HG03175 (cell line): ENCODE measurements around the gene ZBTB11.
"Not testable (repeated sequence)": the region's sequence is repeated elsewhere in the genome, so short reads cannot be mapped to it uniquely, and the experiment has no call there.

Experiments
- ATAC-seq: cut with Tn5 transposase; IDR thresholded peaks from one replicate; pipeline ENCODE4 v1.9.1; 2021; ENCODE audit warnings: mild to moderate bottlenecking, moderate library complexity; ENCODE audit not compliant: unreplicated experiment

ZBTB11 gene

DNA sequence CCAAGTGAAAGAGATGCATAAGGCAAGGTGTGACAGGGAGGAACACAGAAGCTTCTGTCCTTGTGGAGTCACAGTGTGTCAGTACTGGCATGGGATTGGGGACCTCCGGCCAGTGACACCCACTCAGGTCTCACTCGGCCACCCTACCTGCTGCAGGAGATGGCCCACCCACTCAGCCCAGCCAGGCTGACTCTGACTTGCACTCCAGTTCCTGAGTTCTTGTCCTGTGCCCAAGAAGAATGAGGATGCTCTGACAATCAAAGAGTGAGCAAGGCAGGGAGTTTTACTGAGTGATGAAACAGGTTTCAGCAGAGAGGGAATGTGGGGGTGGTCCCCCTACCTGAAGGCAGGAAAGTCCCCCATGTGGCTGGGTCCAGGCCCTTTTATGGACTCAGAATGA, 52.1 kb downstream of the ZBTB11 start:
- no peak for ATAC-seq

DNA sequence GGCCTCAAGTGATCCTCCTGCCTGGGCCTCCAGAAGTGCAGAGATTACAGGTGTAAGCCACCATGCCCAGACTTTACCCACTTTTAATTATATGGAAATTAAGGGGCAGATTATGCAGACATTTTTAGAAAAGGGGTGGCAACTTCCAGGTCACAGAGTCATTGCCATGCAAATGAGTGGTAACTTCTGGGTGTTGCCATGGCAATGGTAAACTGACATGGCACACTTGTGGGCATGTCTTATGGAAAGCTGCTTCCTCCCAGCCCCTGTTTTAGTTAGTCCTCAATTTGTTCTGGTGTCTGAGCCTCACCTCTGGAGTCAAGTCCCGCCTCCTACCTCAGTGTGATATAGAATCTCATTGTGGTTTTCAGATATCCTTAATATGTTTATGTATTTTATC, 53.3 kb downstream of the ZBTB11 start:
- no peak for ATAC-seq

DNA sequence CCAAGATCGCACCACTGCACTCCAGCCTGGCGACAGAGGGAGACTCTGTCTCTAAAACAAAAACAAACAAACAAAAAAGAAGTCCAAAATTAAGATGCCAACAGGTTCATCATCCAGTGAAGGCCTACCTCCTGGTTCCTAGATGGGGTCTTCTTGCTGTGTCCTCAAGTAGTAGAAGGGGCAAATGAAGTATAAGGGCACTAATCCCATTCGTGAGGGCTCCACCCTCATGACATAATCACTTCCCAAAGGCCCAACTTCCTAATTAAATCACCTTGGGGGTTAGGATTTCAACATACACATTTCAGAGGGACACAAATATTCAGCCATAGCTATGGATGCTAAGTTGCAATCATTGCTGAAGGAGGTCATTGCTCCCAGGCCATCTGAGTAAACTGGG, 57.2 kb downstream of the ZBTB11 start:
- ATAC-seq = no peak

DNA sequence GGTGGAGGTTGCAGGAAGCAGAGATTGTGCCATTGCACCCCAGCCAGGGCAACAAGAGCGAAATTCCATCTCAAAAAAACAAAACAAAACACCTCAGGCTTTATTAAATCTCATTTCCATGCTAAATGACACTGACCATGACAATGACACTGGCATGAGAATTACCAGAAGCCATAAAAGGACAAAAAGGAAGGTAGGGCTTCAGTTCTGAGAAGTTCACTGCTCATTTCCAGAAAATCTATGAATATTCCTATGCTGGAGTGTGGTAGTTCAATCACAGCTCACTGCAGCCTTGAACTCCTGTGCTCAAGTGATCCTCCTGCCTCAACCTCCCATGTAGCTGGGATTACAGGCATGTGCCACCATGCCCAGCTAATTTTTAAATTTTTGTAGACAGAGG, 58.2 kb downstream of the ZBTB11 start:
- no peak for ATAC-seq

DNA sequence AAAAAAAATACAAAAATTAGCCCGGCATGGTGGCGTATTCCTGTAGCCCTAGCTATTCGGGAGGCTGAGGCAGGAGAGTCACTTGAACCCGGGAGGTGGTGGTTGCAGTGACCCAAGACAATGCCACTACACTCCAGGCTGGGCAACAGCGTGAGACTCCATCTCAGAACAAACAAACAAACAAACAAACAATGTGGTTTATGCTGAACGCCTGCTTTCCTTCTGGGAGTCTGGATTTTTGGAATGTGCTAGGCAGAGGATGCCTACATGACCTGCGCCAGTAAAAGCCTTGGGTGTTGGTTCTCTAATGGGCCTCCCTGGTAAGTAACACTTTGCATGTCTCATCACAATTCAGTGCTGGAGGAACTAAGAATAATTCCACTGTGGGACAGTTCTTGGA, 59.5 kb downstream of the ZBTB11 start:
- ATAC-seq = no peak

DNA sequence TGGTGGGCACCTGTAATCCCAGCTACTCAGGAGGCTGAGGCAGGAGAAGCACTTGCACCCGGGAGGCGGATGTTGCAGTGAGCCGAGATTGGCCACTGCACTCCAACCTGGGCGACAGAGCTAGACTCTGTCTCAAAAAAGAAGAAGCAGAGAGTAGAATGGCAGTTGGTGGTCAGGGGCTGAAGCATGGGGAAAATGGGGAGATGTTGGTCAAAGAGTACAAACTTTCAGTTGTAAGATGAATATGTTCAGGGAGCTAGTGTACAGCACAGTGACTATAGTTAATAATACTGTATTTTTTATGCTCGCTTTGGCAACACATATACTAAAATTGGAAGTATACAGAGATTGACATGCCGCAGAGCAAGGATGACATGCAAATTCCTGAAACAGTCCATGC, 61.4 kb downstream of the ZBTB11 start:
- ATAC-seq = no peak

DNA sequence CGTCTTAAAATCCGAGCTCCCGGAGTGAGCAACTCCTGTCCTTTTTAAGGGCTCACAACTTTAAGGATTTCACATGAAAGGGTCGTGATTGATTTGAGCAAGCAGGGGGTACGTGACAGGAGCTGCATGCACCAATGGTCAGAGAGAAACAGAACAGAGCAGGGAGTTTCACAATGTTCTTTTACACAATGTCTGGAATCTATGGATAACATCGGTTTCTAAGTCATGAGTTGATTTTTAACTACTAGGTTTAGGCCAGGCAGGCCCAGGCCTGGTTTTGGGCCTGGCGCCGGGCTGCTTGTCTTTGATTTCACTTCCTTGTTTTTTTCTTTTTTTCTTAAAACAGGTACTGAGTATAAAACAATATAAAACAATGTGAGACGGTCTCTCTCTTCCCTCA, 63.9 kb downstream of the ZBTB11 start:
- not testable (repeated sequence) for ATAC-seq

DNA sequence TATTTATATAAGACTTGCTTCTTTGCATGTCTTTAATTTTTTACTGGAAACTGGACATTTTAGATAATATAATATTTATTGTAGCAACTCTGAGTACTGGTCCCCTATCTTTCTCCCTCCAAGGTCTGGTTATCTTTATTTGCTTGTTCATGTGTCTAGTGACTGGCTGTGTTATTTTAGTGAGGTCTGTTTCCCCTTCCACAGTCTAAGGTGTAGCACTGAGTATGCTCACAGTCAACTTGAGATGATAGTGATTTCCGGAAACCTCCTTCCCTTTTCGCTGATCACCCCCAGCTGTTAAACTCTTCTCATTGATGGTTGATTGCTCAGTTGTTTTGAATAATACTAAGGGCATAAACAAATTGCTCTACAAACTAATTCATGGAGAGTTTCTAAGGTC, 65.9 kb downstream of the ZBTB11 start:
- no peak for ATAC-seq

DNA sequence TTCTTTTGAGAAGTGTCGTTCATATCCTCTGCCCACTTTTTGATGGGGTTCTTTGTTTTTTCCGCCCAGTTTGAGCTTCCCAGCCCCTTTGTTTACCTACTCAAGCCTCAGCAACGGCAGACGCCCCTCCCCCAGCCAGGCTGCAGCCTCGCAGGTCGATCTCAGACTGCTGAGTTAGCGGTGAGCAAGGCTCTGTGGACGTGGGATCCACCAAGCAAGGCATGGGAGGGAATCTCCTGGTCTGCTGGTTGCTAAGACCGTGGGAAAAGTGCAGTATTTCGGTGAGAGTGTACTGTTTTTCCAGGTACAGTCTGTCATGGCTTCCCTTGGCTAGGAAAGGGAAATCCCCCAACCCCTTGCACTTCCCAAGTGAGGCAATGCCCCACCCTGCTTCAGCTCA, 71.5 kb downstream of the ZBTB11 start:
- ATAC-seq = not testable (repeated sequence)

DNA sequence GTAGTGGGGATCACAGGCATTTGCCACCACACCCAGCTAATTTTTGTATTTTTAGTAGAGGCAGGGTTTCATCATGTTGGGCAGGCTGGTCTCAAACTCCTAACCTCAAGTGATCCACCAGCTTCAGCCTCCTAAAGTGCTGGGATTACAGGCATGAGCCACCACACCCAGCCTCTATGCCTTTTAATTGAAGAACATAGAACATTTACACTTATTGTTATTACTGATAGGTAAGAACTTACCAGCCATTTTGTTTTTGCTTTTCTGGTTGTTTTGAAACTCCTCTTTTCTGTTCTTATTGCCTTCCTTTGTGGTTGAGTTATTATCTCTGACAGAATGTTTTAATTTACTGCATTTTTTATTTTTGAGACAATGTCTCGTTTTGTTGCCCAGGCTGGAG, 73.7 kb downstream of the ZBTB11 start:
- ATAC-seq = no peak

DNA sequence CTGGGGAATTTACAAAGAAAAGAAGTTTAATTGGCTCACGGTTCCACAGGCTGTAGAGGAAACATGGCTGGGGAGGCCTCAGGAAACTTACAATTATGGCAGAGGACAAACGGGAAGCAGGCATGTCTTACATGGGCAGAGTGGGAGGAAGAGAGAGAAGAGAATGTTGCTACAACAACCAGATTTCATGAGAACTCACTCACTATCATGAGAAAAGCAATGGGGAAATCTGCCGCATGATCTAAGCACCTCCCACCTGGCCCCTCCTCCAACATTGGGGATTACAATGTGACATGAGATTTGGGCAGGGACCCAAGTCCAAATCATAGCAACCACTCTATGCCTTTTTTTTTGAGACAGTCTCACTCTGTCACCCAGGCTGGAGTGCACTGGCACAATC, 74.2 kb downstream of the ZBTB11 start:
- ATAC-seq = no peak
